ENCODE data around the gene KIAA1614.
"Not testable (repeated sequence)": the region's sequence is repeated elsewhere in the genome, so short reads cannot be mapped to it uniquely, and the experiment has no call there.

The KIAA1614 gene

GRCh38 chr1:180945551-180945950, 32.9 kb downstream of the KIAA1614 start:
- no peak for DNase-seq

GRCh38 chr1:180946056-180946455, 33.4 kb downstream of the KIAA1614 start:
- no peak for DNase-seq

- no peak for DNase-seq
Measured at GRCh38 chr1:180946541-180947498, 34.1 kb downstream of the KIAA1614 start.

- no peak for DNase-seq
Measured at GRCh38 chr1:180947499-180947885, 34.8 kb downstream of the KIAA1614 start.

GRCh38 chr1:180947901-180948640, 35.4 kb downstream of the KIAA1614 start:
- DNase-seq, result no peak

- DNase-seq, result no peak
Measured at GRCh38 chr1:180948641-180949615, 36.2 kb downstream of the KIAA1614 start.

GRCh38 chr1:180949616-180950000, 36.9 kb downstream of the KIAA1614 start:
- no peak for DNase-seq

GRCh38 chr1:180950321-180950720, 37.6 kb downstream of the KIAA1614 start:
- no peak for DNase-seq

- DNase-seq, result no peak
Measured at GRCh38 chr1:180951186-180951745, 38.6 kb downstream of the KIAA1614 start.

- DNase-seq, result no peak
Measured at GRCh38 chr1:180951836-180952656, 39.3 kb downstream of the KIAA1614 start.

GRCh38 chr1:180952657-180953013, 39.9 kb downstream of the KIAA1614 start:
- DNase-seq, result no peak

GRCh38 chr1:180953291-180954004, 40.8 kb downstream of the KIAA1614 start:
- DNase-seq, result no peak

GRCh38 chr1:180954005-180954800, 41.5 kb downstream of the KIAA1614 start:
- no peak for DNase-seq

GRCh38 chr1:180954801-180955165, 42.1 kb downstream of the KIAA1614 start:
- DNase-seq, result no peak

- DNase-seq, result no peak
Measured at GRCh38 chr1:180956028-180956640, 43.4 kb downstream of the KIAA1614 start.

GRCh38 chr1:180959620-180960019, 46.9 kb downstream of the KIAA1614 start:
- DNase-seq, result not testable (repeated sequence)

GRCh38 chr1:180961622-180962021, 48.9 kb downstream of the KIAA1614 start:
- no peak for DNase-seq

GRCh38 chr1:180962178-180962577, 49.5 kb downstream of the KIAA1614 start:
- no peak for DNase-seq

- no peak for DNase-seq
Measured at GRCh38 chr1:180964056-180964455, 51.4 kb downstream of the KIAA1614 start.

GRCh38 chr1:180964595-180964994, 51.9 kb downstream of the KIAA1614 start:
- no peak for DNase-seq

All from NCI-H1417 treated with DMSO at 0.1 percent for 48 hours (cell line).